Stimulated activated naive CD4-positive, alpha-beta T cell (primary cell): Measurements from ENCODE around the gene ARHGEF33.
A peak's percentile ranks its signal among the peaks of the same experiment; 100 is the strongest.

Experiments used
- DNase-seq, 6 experiments: peaks; one replicate each; lab custom pipeline; 2025; lab: John Stamatoyannopoulos, UW

Gene ARHGEF33

GRCh38 chr2:38889575-38889974, at the start of gene ARHGEF33:
Gene ARHGEF33, plus strand, starts transcription at chr2:38889875. Its CDS starts 29,573 bp downstream, at chr2:38919448.
- no peak for DNase-seq

GRCh38 chr2:38850045-38850444, 39.6 kb upstream of the ARHGEF33 start:
- no peak for DNase-seq

- DNase-seq = no peak
These were observed 33.5 kb upstream of the ARHGEF33 start for GRCh38 chr2:38856165-38856564.

GRCh38 chr2:38862476-38862875, 27.2 kb upstream of the ARHGEF33 start:
- DNase-seq = no peak

GRCh38 chr2:38863061-38863695, 26.5 kb upstream of the ARHGEF33 start:
- no peak for DNase-seq

GRCh38 chr2:38866773-38867443, 22.8 kb upstream of the ARHGEF33 start:
- no peak for DNase-seq

GRCh38 chr2:38871432-38871831, 18.2 kb upstream of the ARHGEF33 start:
- no peak for DNase-seq

GRCh38 chr2:38873763-38874162, 15.9 kb upstream of the ARHGEF33 start:
- DNase-seq = no peak

GRCh38 chr2:38875227-38875575, 14.5 kb upstream of the ARHGEF33 start:
- DNase-seq = peak in 1 of 6 experiments; percentile 39

- peak; percentile 58 to 81 (median 71) for DNase-seq
These were observed 13.9 kb upstream of the ARHGEF33 start, which contains the start of the genes DHX57 and MORN2 for GRCh38 chr2:38875576-38876367. Gene DHX57, minus strand, starts transcription at chr2:38875934. Its CDS starts 7,529 bp downstream, at chr2:38868405. Gene MORN2, plus strand, starts transcription at chr2:38875976.

- DNase-seq = no peak
These were observed 13.3 kb upstream of the ARHGEF33 start for GRCh38 chr2:38876407-38876806.

GRCh38 chr2:38886063-38886462, 3.6 kb upstream of the ARHGEF33 start:
- DNase-seq = no peak

GRCh38 chr2:38887347-38887746, 2.3 kb upstream of the ARHGEF33 start:
- no peak for DNase-seq

- DNase-seq = no peak
These were observed 1.6 kb upstream of the ARHGEF33 start for GRCh38 chr2:38887902-38888554.

GRCh38 chr2:38889045-38889444, 630 bp upstream of the ARHGEF33 start:
- DNase-seq = no peak

GRCh38 chr2:38892819-38893218, 3.1 kb downstream of the ARHGEF33 start:
- DNase-seq = no peak

- DNase-seq = no peak
These were observed 8.6 kb downstream of the ARHGEF33 start for GRCh38 chr2:38898256-38898655.

- DNase-seq = no peak
These were observed 11.1 kb downstream of the ARHGEF33 start for GRCh38 chr2:38900726-38901125.

- DNase-seq = no peak
These were observed 15.6 kb downstream of the ARHGEF33 start for GRCh38 chr2:38905251-38905650.

GRCh38 chr2:38907242-38907641, 17.6 kb downstream of the ARHGEF33 start:
- no peak for DNase-seq

GRCh38 chr2:38907743-38908562, 18.3 kb downstream of the ARHGEF33 start:
- no peak for DNase-seq
